GM10847 (cell line): ENCODE measurements around the gene MYH7.

ENCODE experiments used
- POLR2A ChIP-seq: IDR thresholded peaks from 2 replicates; pipeline ENCODE4 v1.6.1; 2011; ENCODE audit not compliant: insufficient read length; ENCODE audit errors: extremely low read depth

Gene MYH7

GRCh38 chr14:23406725-23407355 is 28.6 kb downstream of the MYH7 start:
- TF ChIP-seq POLR2A, result no peak

- TF ChIP-seq POLR2A, result no peak
Observed at GRCh38 chr14:23406244-23406643, 29.2 kb downstream of the MYH7 start.

GRCh38 chr14:23405516-23406025 is 29.9 kb downstream of the MYH7 start:
- no peak for TF ChIP-seq POLR2A

- no peak for TF ChIP-seq POLR2A
Observed at GRCh38 chr14:23405096-23405495, 30.4 kb downstream of the MYH7 start.

GRCh38 chr14:23404331-23404900 is 31.0 kb downstream of the MYH7 start:
- TF ChIP-seq POLR2A, result no peak

- TF ChIP-seq POLR2A, result no peak
Observed at GRCh38 chr14:23403908-23404307, 31.6 kb downstream of the MYH7 start.

- TF ChIP-seq POLR2A, result no peak
Observed at GRCh38 chr14:23403139-23403438, 32.4 kb downstream of the MYH7 start.

GRCh38 chr14:23402296-23403138 is 32.9 kb downstream of the MYH7 start:
- no peak for TF ChIP-seq POLR2A

GRCh38 chr14:23401291-23401690 is 34.2 kb downstream of the MYH7 start:
- no peak for TF ChIP-seq POLR2A

- no peak for TF ChIP-seq POLR2A
Observed at GRCh38 chr14:23399591-23399990, 35.9 kb downstream of the MYH7 start.

GRCh38 chr14:23399136-23399535 is 36.3 kb downstream of the MYH7 start:
- no peak for TF ChIP-seq POLR2A

GRCh38 chr14:23398348-23398747 is 37.1 kb downstream of the MYH7 start:
- TF ChIP-seq POLR2A, result no peak

- TF ChIP-seq POLR2A, result no peak
Observed at GRCh38 chr14:23396781-23397407, 38.6 kb downstream of the MYH7 start.

- no peak for TF ChIP-seq POLR2A
Observed at GRCh38 chr14:23396126-23396525, 39.3 kb downstream of the MYH7 start.

- TF ChIP-seq POLR2A, result no peak
Observed at GRCh38 chr14:23392613-23393012, 42.8 kb downstream of the MYH7 start.

- no peak for TF ChIP-seq POLR2A
Observed at GRCh38 chr14:23389396-23389795, 46.1 kb downstream of the MYH7 start.

GRCh38 chr14:23388996-23389395 is 46.5 kb downstream of the MYH7 start:
- no peak for TF ChIP-seq POLR2A
